ENCODE measurements around the gene TIGD7. TPM values are rescaled to one million over a fixed set of nuclear protein-coding genes. Genes with fewer than 3 reads are reported as not detected.

TIGD7 gene
- polyA plus RNA-seq, 3 donors, result 10.5 to 15.9 (median 12.2) TPM

- DNase-seq, result no peak
Measured at GRCh38 chr16:3249020-3249419, 56.2 kb downstream of the TIGD7 start.

Other genes with a start within 250 kb of the TIGD7 start
- 10 to 100 TPM; 30.4 to 39.9 (median 34.9) TPM for gene IL32, start 239.8 kb downstream of the TIGD7 start, polyA plus RNA-seq (ENCODE audit: insufficient read length in 3 of 3)
- gene ZSCAN10, start 206.1 kb downstream of the TIGD7 start, polyA plus RNA-seq (ENCODE audit: insufficient read length in 3 of 3), result under 1 TPM; 0.10 to 0.30 (median 0.10) TPM
- gene ZNF205, start 192.8 kb downstream of the TIGD7 start, polyA plus RNA-seq (ENCODE audit: insufficient read length in 3 of 3), result 10 to 100 TPM; 16.2 to 20.3 (median 20.2) TPM
- gene ZNF213, start 170.4 kb downstream of the TIGD7 start, polyA plus RNA-seq (ENCODE audit: insufficient read length in 3 of 3), result 10 to 100 TPM; 14.1 to 18.2 (median 16.2) TPM
- not detected for gene OR1F1, start 117.2 kb downstream of the TIGD7 start, polyA plus RNA-seq (ENCODE audit: insufficient read length in 3 of 3)
- gene ZNF200, start 70.3 kb downstream of the TIGD7 start, polyA plus RNA-seq (ENCODE audit: insufficient read length in 3 of 3), result 10 to 100 TPM; 11.5 to 15.0 (median 13.4) TPM
- under 1 TPM; 0.20 to 0.38 (median 0.33) TPM for gene MEFV, start 48.8 kb downstream of the TIGD7 start, polyA plus RNA-seq (ENCODE audit: insufficient read length in 3 of 3)
- gene ZNF263, start 21.9 kb downstream of the TIGD7 start, polyA plus RNA-seq (ENCODE audit: insufficient read length in 3 of 3), result 10 to 100 TPM; 49.3 to 51.4 (median 49.4) TPM
- 10 to 100 TPM; 44.1 to 65.2 (median 61.7) TPM for gene ZNF75A, start 67 bp upstream of the TIGD7 start, polyA plus RNA-seq (ENCODE audit: insufficient read length in 3 of 3)
- 1 to 10 TPM in 1 of 3 donors, under 1 TPM in 2; 0.53 to 1.1 (median 0.73) TPM for gene OR2C1, start 50.5 kb upstream of the TIGD7 start, polyA plus RNA-seq (ENCODE audit: insufficient read length in 3 of 3)
- 10 to 100 TPM; 15.0 to 20.5 (median 17.8) TPM for gene ZSCAN32, start 95.6 kb upstream of the TIGD7 start, polyA plus RNA-seq (ENCODE audit: insufficient read length in 3 of 3)
- 10 to 100 TPM; 14.6 to 17.6 (median 15.7) TPM for gene ZNF174, start 95.8 kb upstream of the TIGD7 start, polyA plus RNA-seq (ENCODE audit: insufficient read length in 3 of 3)
- 1 to 10 TPM; 3.4 to 4.1 (median 3.9) TPM for gene ZNF597, start 138.1 kb upstream of the TIGD7 start, polyA plus RNA-seq (ENCODE audit: insufficient read length in 3 of 3)
- 10 to 100 TPM; 65.2 to 76.2 (median 68.1) TPM for gene NAA60, start 138.2 kb upstream of the TIGD7 start, polyA plus RNA-seq (ENCODE audit: insufficient read length in 3 of 3)
- not detected for gene C16orf90, start 190.1 kb upstream of the TIGD7 start, polyA plus RNA-seq (ENCODE audit: insufficient read length in 3 of 3)
- 10 to 100 TPM; 51.2 to 61.1 (median 55.6) TPM for gene CLUAP1, start 195.6 kb upstream of the TIGD7 start, polyA plus RNA-seq (ENCODE audit: insufficient read length in 3 of 3)

Measured in renal pelvis (tissue), 4 donors.